Activated CD4-positive, alpha-beta T cell treated with anti-CD3 and anti-CD28 coated beads for 1 hour (primary cell): ENCODE measurements around the gene TAOK1.

Source experiments
- DNase-seq: peaks from one replicate; pipeline ENCODE4 v3.0.0-alpha.2; 2020

The TAOK1 gene

GRCh38 chr17:29379084-29379991, 10.8 kb upstream of the TAOK1 start:
- no peak for DNase-seq

DNA sequence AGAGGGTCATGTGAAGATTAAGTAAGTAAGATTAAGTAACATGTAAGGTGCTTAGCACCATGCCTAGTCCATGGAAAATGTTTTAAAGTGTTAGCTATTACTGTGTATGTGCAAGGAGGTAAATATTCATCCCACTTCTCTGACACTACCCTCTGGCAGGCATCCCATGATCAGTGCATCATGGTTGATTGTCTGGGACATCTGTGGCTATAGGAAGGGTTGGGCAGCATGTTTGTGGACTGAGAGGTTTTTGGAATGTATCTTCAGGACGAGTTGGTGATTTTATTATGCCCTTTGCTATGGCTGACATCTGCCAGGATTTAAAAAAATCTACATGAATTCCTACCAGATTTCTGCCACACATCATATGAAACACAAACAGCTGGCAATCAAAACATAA, 6.5 kb upstream of the TAOK1 start:
- DNase-seq, result no peak

- DNase-seq, result no peak
Measured at GRCh38 chr17:29384901-29385300, 5.3 kb upstream of the TAOK1 start.

- no peak for DNase-seq
Measured at GRCh38 chr17:29386760-29387159, 3.4 kb upstream of the TAOK1 start.

DNA sequence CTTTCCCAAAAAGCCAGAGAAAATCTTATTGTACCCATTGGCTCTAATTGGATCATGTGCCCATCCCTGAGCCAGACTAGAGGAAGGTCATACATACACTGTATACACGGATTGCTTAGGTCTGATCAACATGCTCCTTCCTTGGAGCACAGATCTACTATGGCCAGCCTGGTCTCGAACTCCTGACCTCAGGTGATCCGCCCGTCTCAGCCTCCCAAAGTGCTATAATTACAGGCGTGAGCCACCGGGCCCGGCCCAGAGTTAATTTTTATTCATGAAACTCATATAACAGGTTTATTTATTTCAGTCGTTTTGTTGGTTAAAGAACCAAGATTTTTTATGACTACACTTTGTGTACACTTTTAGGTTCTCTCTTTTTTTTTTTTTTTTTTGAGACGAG, 1.2 kb upstream of the TAOK1 start:
- no peak for DNase-seq

GRCh38 chr17:29390851-29391631, 878 bp downstream of the TAOK1 start:
- no peak for DNase-seq

DNA sequence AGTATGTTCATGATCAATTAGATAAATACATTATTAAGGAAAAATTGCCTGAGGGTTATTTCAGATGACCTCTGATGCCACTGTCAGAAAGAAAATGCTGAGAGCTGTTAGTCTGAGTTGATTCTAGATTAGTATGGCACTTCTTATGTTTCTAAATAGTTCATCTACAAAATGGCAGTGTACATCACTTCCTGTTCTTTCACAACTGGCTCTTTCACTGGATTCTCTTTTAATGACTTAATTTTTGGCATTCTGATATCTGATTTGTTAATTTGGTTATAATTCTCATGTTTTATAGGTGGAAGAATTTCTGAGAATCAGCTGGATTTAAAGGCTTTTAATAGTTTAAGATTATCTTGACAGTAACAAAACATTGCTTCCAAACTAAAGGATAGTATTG, 3.3 kb downstream of the TAOK1 start:
- no peak for DNase-seq

- no peak for DNase-seq
Measured at GRCh38 chr17:29394761-29395160, 4.6 kb downstream of the TAOK1 start.

GRCh38 chr17:29396066-29396465, 5.9 kb downstream of the TAOK1 start:
- DNase-seq, result no peak

GRCh38 chr17:29399634-29400033, 9.5 kb downstream of the TAOK1 start:
- DNase-seq, result no peak

- no peak for DNase-seq
Measured at GRCh38 chr17:29400818-29401217, 10.7 kb downstream of the TAOK1 start.

GRCh38 chr17:29401258-29401657, 11.1 kb downstream of the TAOK1 start:
- DNase-seq, result no peak

- no peak for DNase-seq
Measured at GRCh38 chr17:29407856-29408255, 17.7 kb downstream of the TAOK1 start.

DNA sequence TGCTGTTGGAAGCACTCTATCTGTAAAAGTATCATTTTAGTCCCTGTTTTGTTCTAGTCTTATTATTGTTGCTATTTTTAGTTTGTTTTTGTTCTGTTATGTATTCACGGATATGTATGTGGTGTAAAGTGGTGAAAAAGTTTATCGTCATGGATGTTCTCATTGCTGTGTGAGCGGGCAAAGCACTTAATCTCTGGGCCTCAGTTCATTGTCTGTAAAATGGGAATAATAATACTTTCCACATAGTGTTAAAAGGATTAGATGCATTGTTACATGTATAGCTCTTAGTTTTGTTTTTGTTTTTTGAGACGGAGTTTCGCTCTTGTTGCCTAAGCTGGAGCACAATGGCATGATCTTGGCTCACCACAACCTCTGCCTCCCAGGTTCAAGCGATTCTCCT, 19.8 kb downstream of the TAOK1 start:
- no peak for DNase-seq

DNA sequence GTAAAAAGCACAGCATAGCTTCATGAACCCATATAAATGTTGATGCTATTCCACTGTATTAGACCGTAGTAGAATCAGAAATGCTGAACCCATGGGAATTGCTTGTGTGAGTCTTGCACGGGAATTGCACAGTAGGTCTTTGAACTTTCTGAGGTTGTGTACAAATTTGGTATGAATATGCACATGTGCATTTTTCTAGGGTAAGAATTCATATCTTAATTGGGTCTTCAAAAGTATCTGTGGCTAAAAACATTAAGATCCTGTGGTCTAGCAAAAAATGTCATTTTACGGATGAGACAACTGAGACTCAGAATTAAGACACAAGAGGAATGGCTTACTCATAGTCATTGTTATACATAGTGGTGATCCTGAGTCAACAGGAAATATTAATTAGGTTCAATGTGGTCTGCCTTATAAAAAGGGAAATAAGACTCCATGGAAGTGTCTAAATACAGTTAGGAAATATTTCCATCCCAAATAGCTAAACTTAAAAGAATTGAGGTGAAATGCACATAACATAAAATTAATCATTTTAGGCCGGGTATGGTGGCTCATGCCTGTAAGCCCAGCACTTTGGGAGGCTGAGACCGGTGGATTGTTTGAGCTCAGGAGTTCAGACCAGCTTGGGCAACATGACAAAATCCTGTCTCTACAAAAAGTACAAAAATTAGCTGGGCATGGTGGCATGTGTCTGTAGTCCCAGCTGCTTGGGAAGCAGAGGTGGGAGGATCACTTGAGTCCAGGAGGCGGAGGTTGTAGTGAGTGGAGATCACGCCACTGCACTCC, 22.8 kb downstream of the TAOK1 start:
- no peak for DNase-seq

- DNase-seq, result no peak
Measured at GRCh38 chr17:29420128-29420527, 30.0 kb downstream of the TAOK1 start.

DNA sequence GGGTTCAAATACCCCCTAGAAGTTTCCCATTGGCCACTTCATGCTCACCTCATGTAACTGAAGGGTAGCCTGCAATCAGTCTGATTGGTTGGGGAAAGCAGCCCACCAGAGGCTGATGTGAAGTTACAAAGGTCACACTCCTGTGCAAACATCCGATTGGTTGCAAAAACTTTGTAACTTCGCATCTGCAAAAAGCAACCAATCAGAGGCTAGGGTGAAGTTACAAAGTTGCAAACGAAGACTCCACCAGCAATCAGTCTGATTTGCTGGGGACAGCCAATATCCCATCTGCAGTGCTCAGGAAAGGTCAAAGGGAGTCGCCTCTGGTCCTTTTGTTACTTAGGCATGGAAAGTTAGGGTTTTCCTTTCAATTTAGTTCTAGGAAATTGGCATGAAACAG, 40.1 kb downstream of the TAOK1 start:
- no peak for DNase-seq

DNA sequence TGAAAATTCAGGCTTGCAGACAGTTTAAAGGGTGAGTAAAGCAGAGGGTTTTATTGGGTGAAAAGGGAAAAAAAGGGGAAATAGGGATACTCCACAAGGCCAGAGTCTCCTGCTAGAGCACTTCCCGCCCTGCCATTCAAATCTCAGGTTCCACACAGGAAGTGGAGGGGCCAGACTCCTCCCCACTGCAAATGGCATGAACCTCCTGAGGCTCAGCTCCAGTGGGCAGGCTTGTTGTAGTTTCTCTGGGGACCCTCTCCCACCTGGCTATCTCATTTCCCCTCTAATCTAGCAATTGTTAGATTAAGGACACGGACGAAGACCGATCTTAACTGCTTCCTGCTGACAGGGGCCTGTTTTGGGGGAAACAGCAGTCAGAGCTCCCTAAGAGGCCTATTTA, 43.4 kb downstream of the TAOK1 start:
- no peak for DNase-seq

DNA sequence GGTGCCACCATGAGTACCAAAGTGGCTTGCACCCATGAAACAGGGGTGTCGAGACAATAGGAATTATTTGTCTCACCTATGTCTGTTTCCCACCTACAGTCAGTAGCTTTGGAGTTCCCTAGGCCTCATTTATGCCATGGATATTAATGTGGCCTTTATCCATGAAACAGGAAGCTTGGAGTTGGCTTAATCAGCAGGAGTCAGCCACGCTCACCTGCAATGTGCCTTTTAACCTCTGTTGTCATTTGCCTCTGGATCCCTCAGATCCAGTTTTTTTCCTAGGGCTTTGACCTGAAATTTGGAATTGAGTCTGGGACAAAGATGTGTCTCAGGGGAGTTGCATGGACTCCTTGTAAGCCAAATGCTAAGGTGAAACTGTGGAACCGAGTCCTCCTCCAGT, 44.4 kb downstream of the TAOK1 start:
- no peak for DNase-seq

GRCh38 chr17:29442451-29442850, 52.3 kb downstream of the TAOK1 start:
- DNase-seq, result no peak

DNA sequence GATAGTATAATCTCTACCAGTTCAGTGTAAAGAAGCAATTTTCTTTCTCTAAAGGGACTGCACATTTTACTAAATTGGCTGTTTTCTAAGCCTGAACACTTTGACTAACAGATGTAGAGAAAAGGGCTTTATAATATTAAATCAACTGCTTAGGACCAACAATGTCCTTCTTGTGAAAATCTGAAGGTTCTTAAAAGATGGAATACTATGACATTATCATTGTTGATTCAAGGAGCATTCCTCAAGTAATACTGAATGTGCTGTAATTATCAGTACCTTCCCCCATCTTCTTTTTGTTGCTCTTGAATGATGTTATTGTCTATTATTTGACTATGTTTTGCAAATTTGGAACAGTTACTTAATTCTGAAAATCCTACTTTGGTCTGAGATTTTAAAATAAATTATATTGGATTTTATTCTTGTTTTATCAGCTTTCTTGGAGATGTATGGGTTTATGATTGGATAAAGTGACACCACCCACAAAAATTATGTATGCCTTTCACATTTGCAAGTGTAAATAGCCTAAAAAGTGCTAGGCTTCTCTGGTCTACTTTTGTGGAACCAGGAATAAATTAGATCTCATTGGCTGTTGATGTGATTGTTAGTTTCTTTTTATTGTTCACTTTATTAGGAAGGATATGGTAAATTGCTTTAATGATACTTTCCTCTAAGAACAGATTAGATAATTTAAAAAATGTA, 53.0 kb downstream of the TAOK1 start:
- DNase-seq, result no peak

GRCh38 chr17:29444589-29444988, 54.4 kb downstream of the TAOK1 start:
- DNase-seq, result no peak

DNA sequence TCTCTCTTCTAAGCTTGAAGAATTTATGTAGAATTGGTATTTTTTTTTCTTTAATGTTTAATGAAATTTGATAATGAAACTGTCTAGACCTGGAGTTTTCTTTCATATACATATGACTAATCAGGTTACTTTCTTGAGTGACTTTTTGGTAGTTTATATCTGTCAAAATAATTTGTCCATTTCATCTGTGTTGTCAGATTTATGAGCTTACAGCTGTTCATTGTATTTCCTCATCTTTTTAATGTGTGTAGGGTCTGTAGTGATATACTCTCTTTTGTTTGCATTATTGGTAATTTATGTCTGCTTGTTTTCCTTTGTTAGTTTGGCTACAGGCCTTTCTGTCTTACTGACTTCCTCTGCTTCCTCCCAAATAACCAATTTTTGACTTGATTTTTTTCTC, 55.7 kb downstream of the TAOK1 start:
- DNase-seq, result no peak
